T-helper 2 cell treated with Interferon-gamma antibody and Interleukin-4, amounts not matched to agents 5 μg/mL and 100 μg/mL, for 36 hours (primary cell): ENCODE results near the gene GPC3.

Experiments
- DNase-seq: peaks from one replicate; pipeline ENCODE4 v3.0.0; 2021; ENCODE audit warnings: low spot score
- H3K27ac Mint-ChIP-seq: one replicate; pipeline ENCODE4 v1.8.0; 2021; ENCODE audit warnings: mild to moderate bottlenecking, mixed read lengths
- H3K27me3 Mint-ChIP-seq: one replicate; pipeline ENCODE4 v1.8.0; 2021; ENCODE audit warnings: low read depth, mixed read lengths
- H3K36me3 Mint-ChIP-seq: one replicate; pipeline ENCODE4 v1.8.0; 2021; ENCODE audit warnings: low read depth, mixed read lengths
- H3K4me1 Mint-ChIP-seq: one replicate; pipeline ENCODE4 v1.8.0; 2021; ENCODE audit warnings: low read depth, mixed read lengths
- H3K4me3 Mint-ChIP-seq: one replicate; pipeline ENCODE4 v1.8.0; 2022; ENCODE audit warnings: mild to moderate bottlenecking, moderate library complexity, mixed read lengths
- H3K9me3 Mint-ChIP-seq: one replicate; pipeline ENCODE4 v1.8.0; 2021; ENCODE audit warnings: mixed read lengths

The GPC3 gene

GRCh38 chrX:133947022-133947421, 38.4 kb downstream of the GPC3 start:
- H3K36me3 Mint-ChIP-seq: no peaks in the 10 kb centered on the region
- H3K27ac Mint-ChIP-seq: no peak overlapping the region
- H3K4me1 Mint-ChIP-seq: no peaks in the 10 kb centered on the region
- no peak overlapping the region for H3K4me3 Mint-ChIP-seq
- no peak for DNase-seq
- H3K9me3 Mint-ChIP-seq: no peaks in the 10 kb centered on the region
- H3K27me3 Mint-ChIP-seq: no peaks in the 10 kb centered on the region

GRCh38 chrX:133943507-133943906, 41.9 kb downstream of the GPC3 start:
- Mint-ChIP-seq H3K9me3 (no peaks in the 10 kb centered on the region), H3K36me3 (no peaks in the 10 kb centered on the region), H3K4me3 (no peak overlapping the region), H3K27me3 (no peaks in the 10 kb centered on the region), H3K4me1 (no peaks in the 10 kb centered on the region), H3K27ac (no peak overlapping the region)
- no peak for DNase-seq

- no peaks in the 10 kb centered on the region for H3K36me3 Mint-ChIP-seq
Observed at GRCh38 chrX:133939655-133940302, 45.6 kb downstream of the GPC3 start.

GRCh38 chrX:133938530-133938929, 46.9 kb downstream of the GPC3 start:
- H3K9me3 Mint-ChIP-seq: no peaks in the 10 kb centered on the region
- H3K4me1 Mint-ChIP-seq: no peaks in the 10 kb centered on the region
- no peaks in the 10 kb centered on the region for H3K27me3 Mint-ChIP-seq
- no peak overlapping the region for H3K27ac Mint-ChIP-seq
- H3K4me3 Mint-ChIP-seq: no peak overlapping the region
- no peaks in the 10 kb centered on the region for H3K36me3 Mint-ChIP-seq
- no peak for DNase-seq

More at GRCh38 chrX:133939655-133940302, 45.6 kb downstream of the GPC3 start:
- no peaks in the 10 kb centered on the region for H3K4me1 Mint-ChIP-seq
- no peak overlapping the region for H3K27ac Mint-ChIP-seq
- H3K9me3 Mint-ChIP-seq: no peaks in the 10 kb centered on the region
- no peak overlapping the region for H3K4me3 Mint-ChIP-seq
- H3K27me3 Mint-ChIP-seq: no peaks in the 10 kb centered on the region
- DNase-seq: no peak

- H3K27ac Mint-ChIP-seq: no peak overlapping the region
- H3K4me1 Mint-ChIP-seq: no peaks in the 10 kb centered on the region
- no peak overlapping the region for H3K4me3 Mint-ChIP-seq
- no peaks in the 10 kb centered on the region for H3K27me3 Mint-ChIP-seq
- DNase-seq: no peak
- no peaks in the 10 kb centered on the region for H3K36me3 Mint-ChIP-seq
- H3K9me3 Mint-ChIP-seq: no peaks in the 10 kb centered on the region
Observed at GRCh38 chrX:133937022-133937421, 48.4 kb downstream of the GPC3 start.

- Mint-ChIP-seq H3K4me3 (no peak overlapping the region), H3K36me3 (no peaks in the 10 kb centered on the region), H3K27me3 (no peaks in the 10 kb centered on the region), H3K4me1 (no peaks in the 10 kb centered on the region), H3K9me3 (no peaks in the 10 kb centered on the region), H3K27ac (no peak overlapping the region)
- no peak for DNase-seq
Observed at GRCh38 chrX:133935076-133935475, 50.3 kb downstream of the GPC3 start.

GRCh38 chrX:133933316-133933715, 52.1 kb downstream of the GPC3 start:
- no peak for DNase-seq
- Mint-ChIP-seq H3K27ac (no peak overlapping the region), H3K4me1 (no peaks in the 10 kb centered on the region), H3K36me3 (no peaks in the 10 kb centered on the region), H3K9me3 (no peaks in the 10 kb centered on the region), H3K4me3 (no peak overlapping the region), H3K27me3 (no peaks in the 10 kb centered on the region)

- H3K9me3 Mint-ChIP-seq: no peaks in the 10 kb centered on the region
- H3K4me1 Mint-ChIP-seq: no peaks in the 10 kb centered on the region
- no peaks in the 10 kb centered on the region for H3K27me3 Mint-ChIP-seq
- no peaks in the 10 kb centered on the region for H3K36me3 Mint-ChIP-seq
- no peak for DNase-seq
- H3K4me3 Mint-ChIP-seq: no peak overlapping the region
- no peak overlapping the region for H3K27ac Mint-ChIP-seq
Observed at GRCh38 chrX:133929836-133930464, 55.4 kb downstream of the GPC3 start.

- Mint-ChIP-seq H3K4me1 (peaks cover 1% of the 10 kb centered on the region), H3K4me3 (no peak overlapping the region), H3K9me3 (no peaks in the 10 kb centered on the region), H3K27ac (no peak overlapping the region), H3K36me3 (no peaks in the 10 kb centered on the region), H3K27me3 (no peaks in the 10 kb centered on the region)
- no peak for DNase-seq
Observed at GRCh38 chrX:133928365-133928764, 57.0 kb downstream of the GPC3 start.

- no peak for DNase-seq
- H3K27me3 Mint-ChIP-seq: no peaks in the 10 kb centered on the region
- H3K36me3 Mint-ChIP-seq: no peaks in the 10 kb centered on the region
- H3K4me3 Mint-ChIP-seq: no peak overlapping the region
- H3K4me1 Mint-ChIP-seq: peaks cover 9% of the 10 kb centered on the region
- no peaks in the 10 kb centered on the region for H3K9me3 Mint-ChIP-seq
- no peak overlapping the region for H3K27ac Mint-ChIP-seq
Observed at GRCh38 chrX:133926809-133927208, 58.6 kb downstream of the GPC3 start.

GRCh38 chrX:133926099-133926498, 59.3 kb downstream of the GPC3 start:
- no peak overlapping the region for H3K4me3 Mint-ChIP-seq
- no peaks in the 10 kb centered on the region for H3K36me3 Mint-ChIP-seq
- peaks cover 13% of the 10 kb centered on the region for H3K4me1 Mint-ChIP-seq
- no peaks in the 10 kb centered on the region for H3K9me3 Mint-ChIP-seq
- no peak overlapping the region for H3K27ac Mint-ChIP-seq
- DNase-seq: no peak
- H3K27me3 Mint-ChIP-seq: no peaks in the 10 kb centered on the region

- Mint-ChIP-seq H3K36me3 (no peaks in the 10 kb centered on the region), H3K27me3 (no peaks in the 10 kb centered on the region), H3K4me3 (no peak overlapping the region), H3K9me3 (no peaks in the 10 kb centered on the region), H3K27ac (no peak overlapping the region), H3K4me1 (peaks cover 13% of the 10 kb centered on the region)
- DNase-seq: no peak
Observed at GRCh38 chrX:133924548-133924947, 60.8 kb downstream of the GPC3 start.

- Mint-ChIP-seq H3K9me3 (no peaks in the 10 kb centered on the region), H3K27me3 (no peaks in the 10 kb centered on the region), H3K4me3 (no peak overlapping the region), H3K27ac (no peak overlapping the region), H3K36me3 (no peaks in the 10 kb centered on the region), H3K4me1 (peaks cover 13% of the 10 kb centered on the region)
- no peak for DNase-seq
Observed at GRCh38 chrX:133923548-133923947, 61.8 kb downstream of the GPC3 start.

GRCh38 chrX:133923113-133923512, 62.3 kb downstream of the GPC3 start:
- H3K27ac Mint-ChIP-seq: peak overlapping the region; percentile 80
- no peaks in the 10 kb centered on the region for H3K36me3 Mint-ChIP-seq
- H3K4me1 Mint-ChIP-seq: peaks cover 15% of the 10 kb centered on the region
- DNase-seq: no peak
- H3K27me3 Mint-ChIP-seq: no peaks in the 10 kb centered on the region
- no peaks in the 10 kb centered on the region for H3K9me3 Mint-ChIP-seq
- H3K4me3 Mint-ChIP-seq: peak overlapping the region; percentile 80

- H3K36me3 Mint-ChIP-seq: no peaks in the 10 kb centered on the region
- H3K27me3 Mint-ChIP-seq: no peaks in the 10 kb centered on the region
- H3K9me3 Mint-ChIP-seq: peaks cover 2% of the 10 kb centered on the region
- DNase-seq: no peak
- peak overlapping the region; percentile 20 for H3K27ac Mint-ChIP-seq
- peak overlapping the region; percentile 80 for H3K4me3 Mint-ChIP-seq
- H3K4me1 Mint-ChIP-seq: peaks cover 15% of the 10 kb centered on the region
Observed at GRCh38 chrX:133922390-133922771, 63.0 kb downstream of the GPC3 start.
